GM19395 (cell line): Measurements from ENCODE around the gene CNR2.
"Not testable (repeated sequence)": the region's sequence is repeated elsewhere in the genome, so short reads cannot be mapped to it uniquely, and the experiment has no call there.

Experiments
- ATAC-seq: cut with Tn5 transposase; IDR thresholded peaks from one replicate; pipeline ENCODE4 v1.9.1; 2021; ENCODE audit warnings: mild to moderate bottlenecking, moderate library complexity; ENCODE audit not compliant: unreplicated experiment

CNR2 gene

DNA sequence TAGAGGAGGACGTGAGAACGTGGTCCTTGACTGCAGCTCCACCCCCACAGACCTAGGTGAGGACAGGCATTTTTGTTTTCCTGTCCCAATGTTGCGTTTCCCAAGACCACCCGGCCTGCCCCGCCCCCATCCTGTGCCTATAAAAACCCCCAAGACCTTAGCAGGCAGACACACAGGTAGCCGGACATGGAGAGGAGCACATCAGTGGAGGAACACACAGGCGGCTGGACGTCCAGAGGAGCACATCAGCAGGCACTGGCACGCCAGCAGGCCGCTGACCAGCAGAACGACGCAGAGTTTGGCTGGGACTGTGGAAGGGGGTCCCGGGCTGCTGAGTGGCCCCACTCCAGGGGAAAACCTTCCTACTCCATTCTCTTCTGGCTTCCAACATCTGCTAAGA is 75.3 kb downstream of the CNR2 start:
- no peak for ATAC-seq

DNA sequence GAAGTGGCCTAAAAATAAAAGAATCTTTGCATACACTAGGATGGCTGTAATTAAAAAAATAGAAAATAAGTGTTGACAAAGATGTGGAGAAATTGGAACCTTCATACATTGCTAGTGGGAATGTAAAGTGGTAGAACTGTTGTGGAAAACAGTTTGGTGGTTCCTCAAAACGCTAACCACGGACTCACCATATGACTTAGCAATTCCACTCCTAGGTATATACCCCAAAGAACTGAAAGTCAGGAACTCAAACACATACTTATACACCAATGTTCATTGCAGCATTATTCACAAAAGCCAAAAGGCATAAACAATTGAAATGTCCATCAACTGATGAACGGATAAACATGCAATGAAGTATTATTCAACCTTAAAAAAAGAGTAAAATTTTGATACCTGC is 77.1 kb downstream of the CNR2 start:
- no peak for ATAC-seq

DNA sequence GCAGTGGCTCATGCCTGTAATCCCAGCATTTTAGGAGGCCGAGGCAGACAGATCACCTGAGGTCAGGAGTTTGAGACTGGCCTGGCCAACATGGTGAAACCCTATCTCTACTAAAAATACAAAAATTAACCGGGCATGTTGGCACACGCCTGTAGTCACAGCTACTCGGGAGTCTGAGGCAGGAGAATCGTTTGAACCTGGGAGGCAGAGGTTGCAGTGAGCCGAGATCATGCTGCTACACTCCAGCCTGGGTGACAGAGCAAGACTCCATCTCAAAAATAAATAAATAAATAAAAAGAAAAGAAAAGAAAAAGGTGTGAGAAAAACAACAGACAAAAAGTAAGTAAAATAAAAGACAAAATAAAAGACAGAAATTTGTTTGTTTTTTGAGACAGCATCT is 79.0 kb downstream of the CNR2 start:
- ATAC-seq = not testable (repeated sequence)

DNA sequence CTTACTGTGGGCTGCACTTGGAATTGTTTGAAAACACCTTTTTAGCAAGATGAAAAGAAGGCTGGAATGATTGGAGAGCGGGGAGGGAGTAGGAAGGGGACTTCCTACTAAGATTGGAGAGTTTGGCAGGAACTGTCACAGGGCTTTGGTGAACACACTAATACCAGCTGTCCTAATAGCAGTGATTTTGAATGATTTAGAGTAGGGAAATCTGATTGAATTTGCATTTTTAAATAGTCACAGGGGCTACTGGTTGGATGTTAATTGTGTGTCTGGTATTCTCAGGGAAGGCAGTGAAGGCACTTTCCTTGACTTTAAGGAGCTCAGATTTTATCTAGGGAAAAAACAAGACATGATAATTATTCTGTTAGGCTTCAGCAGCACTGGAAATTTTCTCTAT is 85.4 kb downstream of the CNR2 start:
- ATAC-seq = no peak

DNA sequence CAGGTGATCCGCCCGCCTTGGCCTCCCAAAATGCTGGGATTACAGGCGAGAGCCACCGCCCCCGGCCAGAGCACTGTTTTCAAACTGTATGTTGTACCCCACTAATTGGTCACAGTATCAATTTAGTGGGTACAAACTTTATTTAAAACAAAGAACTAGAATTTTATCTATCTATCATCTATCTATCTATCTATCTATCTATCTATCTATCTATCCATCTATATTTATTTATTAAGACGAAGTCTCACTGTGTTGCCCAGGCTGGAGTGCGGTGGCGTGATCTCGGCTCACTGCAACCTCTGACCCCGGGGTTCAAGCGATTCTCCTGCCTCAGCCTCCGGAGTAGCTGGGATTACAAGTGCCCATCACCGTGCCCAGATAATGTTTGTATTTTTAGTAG is 86.6 kb downstream of the CNR2 start:
- not testable (repeated sequence) for ATAC-seq

DNA sequence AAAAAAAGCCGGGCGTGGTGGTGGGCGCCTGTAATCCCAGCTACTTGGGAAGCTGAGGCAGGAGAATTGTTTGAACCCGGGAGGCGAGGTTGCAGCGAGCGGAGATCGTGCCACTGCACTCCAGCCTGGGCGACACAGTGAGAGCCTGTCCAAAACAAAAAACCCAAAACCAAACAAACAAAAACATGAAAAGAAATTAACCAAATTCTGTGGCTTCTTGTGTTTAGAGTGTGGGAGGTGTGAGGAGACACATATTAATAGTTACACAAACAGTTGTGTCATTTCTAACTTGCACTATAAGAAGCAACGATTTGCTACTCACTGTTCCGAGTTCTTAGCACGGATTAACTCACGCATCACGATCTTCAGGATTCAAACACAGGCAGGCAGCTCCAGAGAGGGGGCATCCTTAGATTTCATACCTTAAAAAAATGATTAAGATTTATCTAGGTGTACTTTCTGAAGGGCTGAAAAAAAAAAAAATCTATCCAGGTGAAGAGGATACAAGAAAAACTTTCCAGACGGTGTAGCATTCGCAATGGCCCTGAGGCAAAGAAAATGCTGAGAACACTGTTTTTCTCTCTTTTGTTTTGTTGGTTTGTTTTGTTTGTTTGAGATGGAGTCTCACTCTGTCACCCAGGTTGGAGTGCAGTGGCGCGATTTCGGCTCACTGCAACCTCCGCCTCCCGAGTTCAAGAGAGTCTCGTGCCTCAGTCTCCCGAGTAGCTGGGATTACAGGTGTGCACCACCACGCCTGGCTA is 87.2 kb downstream of the CNR2 start:
- ATAC-seq = peak; percentile 47

DNA sequence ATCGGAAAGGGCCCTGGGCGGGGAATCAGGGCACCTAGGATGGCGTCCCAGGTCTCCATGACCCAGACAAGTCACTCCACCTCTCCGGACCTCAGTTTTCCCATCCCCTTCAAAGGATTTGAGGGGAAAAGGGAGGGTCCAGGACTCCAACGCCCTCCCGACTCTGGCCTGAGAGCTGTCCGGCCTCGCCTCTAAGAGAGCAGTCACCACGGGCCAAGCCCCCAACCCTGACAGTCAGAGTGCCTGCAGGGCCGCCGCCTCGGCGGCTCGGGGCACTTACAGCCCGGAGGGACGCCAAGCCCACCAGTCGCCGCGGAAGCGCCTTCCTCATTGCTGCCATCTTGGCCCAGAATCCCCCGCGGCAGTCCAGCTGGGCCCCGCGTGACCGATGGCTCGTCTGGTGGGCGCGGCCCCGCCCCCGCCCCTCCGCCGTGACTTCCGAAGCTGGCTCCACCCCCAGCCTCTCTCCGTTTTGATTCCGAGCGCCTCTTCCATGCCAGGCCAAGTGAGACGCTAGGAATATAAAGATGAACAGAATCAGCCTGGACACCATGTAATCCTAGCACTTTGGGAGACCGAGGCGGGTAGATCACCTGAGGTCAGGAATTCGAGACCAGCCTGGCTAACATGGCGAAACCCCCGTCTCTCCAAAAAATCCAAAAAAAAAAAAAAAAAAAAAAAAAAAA is 87.9 kb downstream of the CNR2 start, which contains the start of gene HMGCL:
HMGCL (minus strand) TSS at position 354 of the 686 bp plus-strand sequence; CDS start at position 340, 14 bp downstream.
- peak; percentile 73 for ATAC-seq

DNA sequence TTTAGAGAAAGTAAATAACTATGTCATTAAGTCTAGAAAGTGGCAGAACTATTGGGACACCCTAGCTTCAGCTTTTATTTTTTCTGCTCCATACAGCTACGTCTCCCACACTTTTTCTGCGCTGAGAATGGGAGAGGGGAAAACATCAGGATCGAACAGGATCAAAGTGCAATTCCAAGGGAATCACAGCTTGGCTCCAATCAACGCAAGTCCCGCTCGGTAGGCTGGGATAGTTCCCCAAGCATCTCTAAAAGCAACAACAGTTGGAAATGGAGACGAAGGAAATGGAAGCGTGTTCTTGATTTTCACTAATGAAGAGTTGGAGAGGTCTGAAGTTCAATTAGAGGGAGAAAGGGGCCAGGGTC is 88.5 kb downstream of the CNR2 start:
- no peak for ATAC-seq

DNA sequence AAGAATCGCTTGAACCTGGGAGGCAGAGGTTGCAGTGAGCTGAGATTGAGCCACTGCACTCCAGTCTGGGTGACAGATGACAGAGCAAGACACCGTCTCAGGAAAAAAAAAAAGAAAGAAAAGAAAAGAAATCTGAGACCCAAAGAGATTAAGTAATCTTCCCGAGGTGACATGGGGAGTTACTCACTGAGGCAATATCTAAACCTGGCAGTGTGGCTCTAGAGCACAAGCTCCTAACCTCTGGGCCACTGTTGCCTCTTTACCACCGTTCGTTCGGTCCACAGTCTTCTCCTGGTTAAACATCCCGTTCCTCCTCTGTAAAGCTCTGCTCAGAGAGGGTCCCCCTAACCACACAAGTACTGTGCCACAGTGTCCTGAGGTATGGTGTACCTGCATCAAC is 89.4 kb downstream of the CNR2 start:
- ATAC-seq = no peak
